Measurements from ENCODE around the gene DYRK2.

DYRK2 gene

DNA sequence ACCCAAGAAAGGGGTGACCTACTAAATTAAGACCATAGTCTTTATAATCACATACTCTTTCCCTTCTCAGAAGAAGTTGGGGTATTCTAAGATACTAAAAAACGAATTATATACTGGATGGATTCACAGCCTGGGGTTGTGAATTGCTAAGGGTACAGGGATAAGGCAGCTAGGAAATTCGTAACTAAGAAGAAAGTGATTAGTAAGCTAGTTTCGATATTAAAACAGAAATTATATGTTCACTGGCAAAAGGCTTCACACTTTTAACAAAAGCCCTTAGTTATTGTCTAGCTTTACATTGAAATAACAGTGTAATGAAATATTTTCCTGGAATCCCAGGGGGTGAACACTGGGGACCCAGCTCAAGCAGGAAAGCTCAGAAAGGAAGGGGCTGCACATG is 35.5 kb upstream of the DYRK2 start:
- Histone ChIP-seq H3K4me2 (no peak overlapping the region), H2AFZ (ENCODE audit: low read depth) (no peak overlapping the region)

DNA sequence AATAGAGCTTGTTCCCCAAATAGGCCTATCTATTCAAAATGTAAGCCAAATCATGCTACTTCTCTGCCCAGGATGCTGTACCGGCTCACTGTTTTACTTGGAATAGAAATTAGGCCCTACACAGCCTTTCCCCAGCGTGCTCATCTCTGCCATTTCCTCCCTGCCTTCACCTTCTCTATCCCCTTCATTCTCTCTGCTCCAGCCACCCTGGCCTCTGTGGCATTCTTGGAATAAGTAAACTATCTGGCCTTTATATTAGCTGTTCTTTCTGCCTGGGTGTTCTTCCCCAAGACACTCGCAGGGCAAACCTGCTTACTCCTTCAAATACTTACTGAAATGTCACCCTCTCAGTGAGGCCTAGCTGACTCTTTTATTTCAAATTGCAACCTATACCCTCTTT is 30.9 kb upstream of the DYRK2 start:
- H3K27me3 ChIP-seq (ENCODE audit: insufficient read depth, low read depth): no peaks in the 10 kb centered on the region
- no peaks in the 10 kb centered on the region for H3K4me1 ChIP-seq (ENCODE audit: low read depth, poor library complexity, severe bottlenecking)
- TF ChIP-seq, protein P1, sequence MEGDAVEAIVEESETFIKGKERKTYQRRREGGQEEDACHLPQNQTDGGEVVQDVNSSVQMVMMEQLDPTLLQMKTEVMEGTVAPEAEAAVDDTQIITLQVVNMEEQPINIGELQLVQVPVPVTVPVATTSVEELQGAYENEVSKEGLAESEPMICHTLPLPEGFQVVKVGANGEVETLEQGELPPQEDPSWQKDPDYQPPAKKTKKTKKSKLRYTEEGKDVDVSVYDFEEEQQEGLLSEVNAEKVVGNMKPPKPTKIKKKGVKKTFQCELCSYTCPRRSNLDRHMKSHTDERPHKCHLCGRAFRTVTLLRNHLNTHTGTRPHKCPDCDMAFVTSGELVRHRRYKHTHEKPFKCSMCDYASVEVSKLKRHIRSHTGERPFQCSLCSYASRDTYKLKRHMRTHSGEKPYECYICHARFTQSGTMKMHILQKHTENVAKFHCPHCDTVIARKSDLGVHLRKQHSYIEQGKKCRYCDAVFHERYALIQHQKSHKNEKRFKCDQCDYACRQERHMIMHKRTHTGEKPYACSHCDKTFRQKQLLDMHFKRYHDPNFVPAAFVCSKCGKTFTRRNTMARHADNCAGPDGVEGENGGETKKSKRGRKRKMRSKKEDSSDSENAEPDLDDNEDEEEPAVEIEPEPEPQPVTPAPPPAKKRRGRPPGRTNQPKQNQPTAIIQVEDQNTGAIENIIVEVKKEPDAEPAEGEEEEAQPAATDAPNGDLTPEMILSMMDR (conservative IDR thresholded peaks at IDR 0.05; ENCODE audit: low read depth, low read length): no peak
- no peak overlapping the region for H3K9ac ChIP-seq
- no peak overlapping the region for H3K4me3 ChIP-seq (IDR thresholded peaks at IDR 0.05; ENCODE audit: insufficient read depth, low read depth, low read length)
- H3K36me3 ChIP-seq (ENCODE audit: insufficient read depth): no peaks in the 10 kb centered on the region
- H3K4me2 ChIP-seq: no peak overlapping the region
- no peak overlapping the region for H3K27ac ChIP-seq
- no peaks in the 10 kb centered on the region for H4K20me1 ChIP-seq (ENCODE audit: insufficient read depth)
- H3K79me2 ChIP-seq (ENCODE audit: insufficient read depth, low read depth): no peaks in the 10 kb centered on the region
- H2AFZ ChIP-seq (ENCODE audit: low read depth): no peak overlapping the region

More for the DNA sequence above, 35.5 kb upstream of the DYRK2 start:
- H3K4me3 ChIP-seq (IDR thresholded peaks at IDR 0.05; ENCODE audit: insufficient read depth, low read depth, low read length): no peak overlapping the region
- H4K20me1 ChIP-seq (ENCODE audit: insufficient read depth): no peaks in the 10 kb centered on the region
- no peak overlapping the region for H3K9ac ChIP-seq
- H3K79me2 ChIP-seq (ENCODE audit: insufficient read depth, low read depth): no peaks in the 10 kb centered on the region
- H3K27me3 ChIP-seq (ENCODE audit: insufficient read depth, low read depth): no peaks in the 10 kb centered on the region
- no peaks in the 10 kb centered on the region for H3K36me3 ChIP-seq (ENCODE audit: insufficient read depth)
- no peaks in the 10 kb centered on the region for H3K4me1 ChIP-seq (ENCODE audit: low read depth, poor library complexity, severe bottlenecking)
- no peak overlapping the region for H3K27ac ChIP-seq
- TF ChIP-seq, protein P1 (conservative IDR thresholded peaks at IDR 0.05; ENCODE audit: low read depth, low read length): no peak

DNA sequence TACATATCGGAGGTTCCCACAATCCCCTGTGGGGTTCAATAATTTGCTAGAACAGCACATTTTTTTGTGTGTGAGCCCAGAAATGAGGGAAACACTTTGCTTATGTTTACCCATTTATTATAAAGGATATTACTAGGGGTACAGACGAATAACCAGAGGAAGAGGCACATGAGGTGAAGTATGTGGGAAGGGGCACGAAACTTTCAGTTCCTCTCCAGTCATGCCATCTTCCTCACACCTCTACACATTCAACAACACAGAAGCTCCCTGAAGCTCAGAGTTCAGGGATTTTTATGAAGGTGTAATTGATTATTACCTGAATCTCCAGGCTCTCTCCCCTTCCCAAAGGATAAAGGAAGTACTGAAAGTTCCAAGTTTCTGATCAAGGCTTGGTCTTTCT is 30.2 kb upstream of the DYRK2 start:
- no peak overlapping the region for H3K4me3 ChIP-seq (IDR thresholded peaks at IDR 0.05; ENCODE audit: insufficient read depth, low read depth, low read length)
- no peaks in the 10 kb centered on the region for H3K27me3 ChIP-seq (ENCODE audit: insufficient read depth, low read depth)
- H4K20me1 ChIP-seq (ENCODE audit: insufficient read depth): no peaks in the 10 kb centered on the region
- no peak overlapping the region for H3K4me2 ChIP-seq
- no peaks in the 10 kb centered on the region for H3K36me3 ChIP-seq (ENCODE audit: insufficient read depth)
- no peaks in the 10 kb centered on the region for H3K79me2 ChIP-seq (ENCODE audit: insufficient read depth, low read depth)
- H3K27ac ChIP-seq: no peak overlapping the region
- TF ChIP-seq, protein P1 (conservative IDR thresholded peaks at IDR 0.05; ENCODE audit: low read depth, low read length): no peak
- no peak overlapping the region for H3K9ac ChIP-seq
- no peaks in the 10 kb centered on the region for H3K4me1 ChIP-seq (ENCODE audit: low read depth, poor library complexity, severe bottlenecking)
- H2AFZ ChIP-seq (ENCODE audit: low read depth): no peak overlapping the region

DNA sequence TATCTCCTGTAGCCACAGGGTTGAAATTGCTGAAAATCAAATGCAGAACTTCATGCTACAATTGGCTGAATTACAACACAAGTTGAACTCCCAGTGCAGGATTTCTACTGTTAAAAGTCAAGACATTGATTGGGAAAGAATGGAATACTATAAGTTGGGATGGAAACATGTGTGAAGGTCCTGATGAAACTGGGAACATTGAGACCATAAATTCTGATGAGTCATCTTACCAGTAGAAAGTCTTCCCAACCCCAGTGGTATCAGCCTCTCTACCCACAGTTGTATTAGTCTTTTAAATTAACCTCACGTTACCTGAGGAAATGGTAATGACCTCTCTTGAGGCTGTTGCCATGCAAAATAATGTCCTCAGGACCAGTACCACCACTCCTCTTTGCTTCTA is 27.4 kb upstream of the DYRK2 start:
- TF ChIP-seq, protein P1 (conservative IDR thresholded peaks at IDR 0.05; ENCODE audit: low read depth, low read length): no peak
- H3K4me1 ChIP-seq (ENCODE audit: low read depth, poor library complexity, severe bottlenecking): no peaks in the 10 kb centered on the region
- H3K79me2 ChIP-seq (ENCODE audit: insufficient read depth, low read depth): no peaks in the 10 kb centered on the region
- H4K20me1 ChIP-seq (ENCODE audit: insufficient read depth): no peaks in the 10 kb centered on the region
- H3K27ac ChIP-seq: no peak overlapping the region
- no peaks in the 10 kb centered on the region for H3K27me3 ChIP-seq (ENCODE audit: insufficient read depth, low read depth)
- no peak overlapping the region for H3K4me2 ChIP-seq
- no peak overlapping the region for H3K9ac ChIP-seq
- H3K4me3 ChIP-seq (IDR thresholded peaks at IDR 0.05; ENCODE audit: insufficient read depth, low read depth, low read length): no peak overlapping the region
- no peaks in the 10 kb centered on the region for H3K36me3 ChIP-seq (ENCODE audit: insufficient read depth)
- H2AFZ ChIP-seq (ENCODE audit: low read depth): no peak overlapping the region

Data from KMS-11 (cell line).